CMK (cell line): ENCODE data around the gene KYNU.

Source experiments
- DNase-seq: peaks from one replicate; pipeline ENCODE4 v3.0.0-alpha.2; 2010; ENCODE audit warnings: low read depth

KYNU gene

GRCh38 chr2:142966284-142966683 lies 88.8 kb downstream of the KYNU start:
- DNase-seq, result no peak

- no peak for DNase-seq
Observed at GRCh38 chr2:142967060-142967459, 89.6 kb downstream of the KYNU start.

- DNase-seq, result no peak
Observed at GRCh38 chr2:142973160-142973821, 95.8 kb downstream of the KYNU start.

- no peak for DNase-seq
Observed at GRCh38 chr2:142973822-142974207, 96.4 kb downstream of the KYNU start.

- DNase-seq, result no peak
Observed at GRCh38 chr2:142974288-142975024, 97.0 kb downstream of the KYNU start.

GRCh38 chr2:142975239-142975638 lies 97.8 kb downstream of the KYNU start:
- no peak for DNase-seq

- DNase-seq, result no peak
Observed at GRCh38 chr2:142980246-142981068, 103.0 kb downstream of the KYNU start.

- no peak for DNase-seq
Observed at GRCh38 chr2:142981069-142981378, 103.6 kb downstream of the KYNU start.

- DNase-seq, result no peak
Observed at GRCh38 chr2:142981756-142982155, 104.3 kb downstream of the KYNU start.

- no peak for DNase-seq
Observed at GRCh38 chr2:142983174-142983573, 105.7 kb downstream of the KYNU start.

GRCh38 chr2:142984657-142985056 lies 107.2 kb downstream of the KYNU start:
- no peak for DNase-seq

GRCh38 chr2:142987044-142987443 lies 109.6 kb downstream of the KYNU start:
- DNase-seq, result no peak

GRCh38 chr2:142989273-142990204 lies 112.1 kb downstream of the KYNU start:
- no peak for DNase-seq

- DNase-seq, result no peak
Observed at GRCh38 chr2:142991295-142991694, 113.8 kb downstream of the KYNU start.

GRCh38 chr2:142992840-142993239 lies 115.4 kb downstream of the KYNU start:
- no peak for DNase-seq

GRCh38 chr2:142993771-142994170 lies 116.3 kb downstream of the KYNU start:
- no peak for DNase-seq

- no peak for DNase-seq
Observed at GRCh38 chr2:142994665-142995064, 117.2 kb downstream of the KYNU start.

- no peak for DNase-seq
Observed at GRCh38 chr2:142997231-142997630, 119.8 kb downstream of the KYNU start.

GRCh38 chr2:143000599-143000998 lies 123.1 kb downstream of the KYNU start:
- DNase-seq, result no peak

GRCh38 chr2:143001501-143001900 lies 124.0 kb downstream of the KYNU start:
- no peak for DNase-seq

- no peak for DNase-seq
Observed at GRCh38 chr2:143015656-143016055, 138.2 kb downstream of the KYNU start.
